Measurements from ENCODE around the gene GPR34.

Gene GPR34

DNA sequence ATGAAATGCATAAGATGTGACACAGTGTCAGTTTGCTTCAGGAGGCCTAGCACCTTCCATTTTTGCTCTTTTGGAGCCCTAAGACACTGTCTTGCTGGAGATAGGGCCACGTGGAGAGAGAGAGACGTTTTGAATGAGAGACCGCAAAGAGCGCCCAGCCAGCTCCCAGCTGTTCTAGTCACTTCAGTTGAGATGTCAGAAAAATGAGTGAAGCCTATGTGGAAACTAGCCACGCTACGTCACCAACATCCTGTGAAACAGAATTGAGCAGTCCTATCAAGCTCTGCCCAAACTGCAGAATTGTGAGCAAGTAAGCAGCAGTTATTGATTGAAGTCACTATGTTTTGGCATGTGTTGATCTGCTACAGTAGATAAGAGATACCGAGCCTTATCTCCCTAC, 48.3 kb downstream of the GPR34 start:
- no peak overlapping the region for H3K4me3 ChIP-seq (ENCODE audit: low read depth in 1 of 2, low read length in 2 of 2)
- no peaks in the 10 kb centered on the region for H3K9me3 ChIP-seq (ENCODE audit: control insufficient read depth in 1 of 2, low read length in 2 of 2)
- H3K27ac ChIP-seq (ENCODE audit: low read length): no peak overlapping the region
- H3K27me3 ChIP-seq (ENCODE audit: low read depth, low read length): no peaks in the 10 kb centered on the region
- H3K36me3 ChIP-seq (ENCODE audit: control insufficient read depth in 1 of 2, insufficient read depth in 2 of 2, low read length in 2 of 2): no peaks in the 10 kb centered on the region
- no peaks in the 10 kb centered on the region for H3K4me1 ChIP-seq (ENCODE audit: control insufficient read depth in 1 of 2, insufficient read depth in 2 of 2, low read length in 2 of 2)

- H3K27ac ChIP-seq (ENCODE audit: low read length): no peak overlapping the region
- no peaks in the 10 kb centered on the region for H3K36me3 ChIP-seq (ENCODE audit: control insufficient read depth in 1 of 2, insufficient read depth in 2 of 2, low read length in 2 of 2)
- no peaks in the 10 kb centered on the region for H3K27me3 ChIP-seq (ENCODE audit: low read depth, low read length)
- no peaks in the 10 kb centered on the region for H3K4me1 ChIP-seq (ENCODE audit: control insufficient read depth in 1 of 2, insufficient read depth in 2 of 2, low read length in 2 of 2)
- no peaks in the 10 kb centered on the region for H3K9me3 ChIP-seq (ENCODE audit: control insufficient read depth in 1 of 2, low read length in 2 of 2)
- H3K4me3 ChIP-seq (ENCODE audit: low read depth in 1 of 2, low read length in 2 of 2): no peak overlapping the region
Measured at GRCh38 chrX:41739871-41740270, 51.1 kb downstream of the GPR34 start.
